Inflammatory macrophage (primary cell): ENCODE measurements around the gene SINHCAF.

Experiments used
- DNase-seq, 2 donors: peaks; one replicate each; pipeline ENCODE4 v3.0.0-alpha.2; 2020 to 2022

SINHCAF gene

DNA sequence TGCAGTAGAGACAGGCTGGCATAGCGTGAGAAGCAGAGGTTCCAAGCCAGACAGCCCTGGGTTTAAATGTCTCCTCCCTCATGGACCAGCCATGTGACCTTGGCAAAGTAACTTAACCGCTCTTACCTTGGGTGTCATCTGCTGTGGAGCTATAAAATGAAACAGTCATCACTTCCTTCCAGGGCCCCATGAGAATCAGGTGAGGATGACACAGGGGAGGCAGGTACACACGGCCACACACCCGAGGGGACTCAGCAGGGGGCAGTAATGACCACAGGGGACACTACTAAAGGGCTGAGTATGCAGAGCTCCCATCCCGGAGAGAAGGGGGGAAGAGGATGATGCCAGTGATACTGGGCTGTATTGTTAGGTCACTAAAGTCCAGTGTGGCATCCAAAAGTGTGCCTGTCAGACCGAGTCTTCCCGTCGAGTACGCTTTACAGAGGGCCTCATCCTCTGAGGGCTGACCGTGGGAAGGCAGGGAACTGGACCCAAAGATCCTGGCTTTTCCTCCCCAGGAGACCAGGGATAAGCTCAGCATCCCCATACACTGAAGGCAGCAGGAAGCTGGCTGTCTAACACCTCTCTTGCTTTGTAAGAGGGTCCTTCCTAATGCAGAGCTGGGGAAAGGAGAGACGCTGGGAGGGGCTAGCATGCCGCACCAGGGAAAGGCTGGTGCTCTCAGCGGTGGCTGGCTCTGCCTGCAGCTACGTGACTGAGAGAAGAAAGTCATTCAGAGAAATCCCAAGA, 94.2 kb downstream of the SINHCAF start:
- DNase-seq: no peak
